CD4-positive, alpha-beta T cell (primary cell): Measurements from ENCODE around the gene FBXL19. TPM values are rescaled to one million over a fixed set of nuclear protein-coding genes. Genes with fewer than 3 reads are reported as not detected.

Experiments
- ATAC-seq: fragments of 200-7000 bp; cut with Tn5 transposase; one replicate; pipeline ENCODE4 v1.10.0; 2022; ENCODE audit warnings: mild to moderate bottlenecking; ENCODE audit not compliant: poor library complexity
- CTCF ChIA-PET: fragments of 350-600 bp; sonication (Branson Sonifier 250); formaldehyde crosslinking; loops from one replicate; lab custom pipeline; 2021; ENCODE audit warnings: antibody characterized with exemption, inconsistent platforms; lab: Charles Lee
- POLR2A ChIA-PET: fragments of 350-600 bp; sonication (Branson Sonifier 250); formaldehyde crosslinking; loops from one replicate; lab custom pipeline; 2021; ENCODE audit warnings: antibody characterized with exemption, inconsistent platforms; lab: Charles Lee
- DNase-seq, 14 experiments: peaks; one replicate each; pipeline ENCODE4 v3.0.0-alpha.2; 2013 to 2020; ENCODE audit warnings: mixed read lengths in 2 of 14
- H3K27ac ChIP-seq, 2 donors: one replicate each; pipeline versions ENCODE4 v1.5.1 to v1.7.0; 2013; ENCODE audit warnings: low read length in 2 of 2, low read depth in 1 of 2, mild to moderate bottlenecking in 1 of 2
- H3K27me3 ChIP-seq, 2 experiments: 1 replicate in 1 of 2; 2 replicates in 1 of 2; pipeline versions ENCODE4 v1.6.1 to v1.7.0; 2013; ENCODE audit warnings: low read length in 2 of 2, control low read depth in 1 of 2, mild to moderate bottlenecking in 1 of 2, moderate library complexity in 1 of 2; ENCODE audit not compliant: insufficient read depth in 2 of 2, control insufficient read depth in 1 of 2
- H3K36me3 ChIP-seq: one replicate; pipeline ENCODE4 v1.6.1; 2013; ENCODE audit warnings: low read length, control low read depth; ENCODE audit not compliant: insufficient read depth
- H3K4me1 ChIP-seq: one replicate; pipeline ENCODE4 v1.6.1; 2013; ENCODE audit warnings: low read length, control low read depth; ENCODE audit not compliant: insufficient read depth
- H3K4me3 ChIP-seq: one replicate; pipeline ENCODE4 v1.5.1; 2013; ENCODE audit warnings: mild to moderate bottlenecking, low read length, moderate library complexity
- H3K9me3 ChIP-seq, 2 experiments: 1 replicate in 1 of 2; 2 replicates in 1 of 2; pipeline versions ENCODE4 v1.6.1 to v1.7.0; 2013; ENCODE audit warnings: low read length in 2 of 2, mild to moderate bottlenecking in 2 of 2, control low read depth in 1 of 2, moderate library complexity in 1 of 2; ENCODE audit not compliant: control insufficient read depth in 1 of 2, insufficient read depth in 1 of 2
- H3K27ac Mint-ChIP-seq: one replicate; pipeline ENCODE4 v1.8.0; 2020; ENCODE audit warnings: mixed read lengths
- H3K27me3 Mint-ChIP-seq: one replicate; pipeline ENCODE4 v1.8.0; 2021; ENCODE audit warnings: mixed read lengths
- H3K36me3 Mint-ChIP-seq: one replicate; pipeline ENCODE4 v1.8.0; 2021; ENCODE audit warnings: low read depth, mixed read lengths
- H3K4me1 Mint-ChIP-seq: one replicate; pipeline ENCODE4 v1.8.0; 2021; ENCODE audit warnings: low read depth, mixed read lengths
- H3K4me3 Mint-ChIP-seq: one replicate; pipeline ENCODE4 v1.8.0; 2020; ENCODE audit warnings: mild to moderate bottlenecking, mixed read lengths
- H3K9me3 Mint-ChIP-seq: one replicate; pipeline ENCODE4 v1.8.0; 2020; ENCODE audit warnings: mixed read lengths
- intact Hi-C, 2 experiments: fragments of 100-400 bp; cut with DNase I in 1 of 2; cut with micrococcal nuclease in 1 of 2; formaldehyde crosslinking; loops; one replicate each; pipeline versions ENCODE4 v1.15.1 to v1.9.0; 2023 to 2025; cut with DNase I, micrococcal nuclease
- total RNA-seq, 174 experiments: library from RNA in 2 of 174; stranded (reverse) in 2 of 174; gene quantifications; one replicate each; pipeline ENCODE4 v1.2.3 and lab custom pipeline; 2021 to 2026
- TF ChIP-seq, protein P1 (sequence below): fragments of 200-600 bp; IDR thresholded peaks from one replicate; pipeline ENCODE4 v1.8.0; 2022; ENCODE audit warnings: antibody characterized with exemption, mild to moderate bottlenecking

FBXL19 gene
- total RNA-seq, 2 experiments from 2014 or later = 7.5 to 8.9 TPM

DNA sequence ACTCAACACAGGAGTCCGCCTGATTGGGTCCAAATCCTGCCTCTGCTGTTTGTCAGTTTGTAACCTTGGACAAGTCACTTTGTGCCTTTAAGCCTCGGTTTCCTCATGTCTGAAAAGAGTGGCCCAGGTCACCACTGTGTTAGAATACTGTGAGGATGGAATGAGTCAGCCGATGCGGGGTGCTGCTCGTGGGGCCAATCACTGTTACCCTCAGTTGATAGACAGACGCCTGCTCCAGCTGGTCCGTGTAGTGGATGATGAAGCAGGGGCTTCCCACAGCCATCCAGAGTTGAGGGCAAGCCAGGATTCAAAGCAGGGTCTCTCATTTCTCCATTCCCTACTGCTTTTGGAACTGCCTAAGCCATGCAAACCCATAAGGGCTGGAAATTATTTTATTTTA is 5.8 kb downstream of the FBXL19 start:
- intact Hi-C loops = loop anchor here (10.0 kb wide), 3 partner anchors 146 to 934 kb away; partner anchors contain the start of genes HIRIP3 (in 1 of the 2), INO80E (in 1 of the 2), MYL11 (in 1 of the 2) and TBC1D10B (in 1 of the 2)
- H3K27ac Mint-ChIP-seq = no peak overlapping the region
- POLR2A ChIA-PET = interaction anchor here (1.2 kb wide), 1 partner anchor 115 kb away, joined by 5 read pairs; no protein-coding TSS in a partner anchor

DNA sequence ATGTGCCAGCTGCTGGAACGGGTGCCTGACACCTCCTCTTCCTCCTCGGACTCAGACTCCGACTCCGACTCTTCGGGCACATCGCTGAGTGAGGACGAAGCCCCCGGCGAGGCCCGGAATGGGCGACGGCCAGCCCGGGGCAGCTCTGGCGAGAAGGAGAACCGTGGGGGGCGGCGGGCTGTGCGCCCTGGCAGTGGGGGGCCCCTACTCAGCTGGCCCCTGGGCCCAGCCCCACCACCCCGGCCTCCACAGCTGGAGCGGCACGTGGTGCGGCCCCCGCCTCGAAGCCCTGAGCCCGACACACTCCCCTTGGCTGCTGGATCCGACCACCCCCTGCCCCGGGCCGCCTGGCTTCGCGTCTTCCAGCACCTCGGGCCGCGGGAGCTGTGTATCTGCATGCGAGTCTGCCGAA is 6.8 kb downstream of the FBXL19 start:
- Histone ChIP-seq H3K4me3 (no peak overlapping the region), H3K27ac (no peak overlapping the region), H3K9me3 (no peaks in the 10 kb centered on the region), H3K4me1 (peaks cover 12% of the 10 kb centered on the region), H3K27me3 (no peaks in the 10 kb centered on the region), H3K36me3 (peaks cover 13% of the 10 kb centered on the region)
- H3K9me3 Mint-ChIP-seq = no peaks in the 10 kb centered on the region
- TF ChIP-seq, protein P1, sequence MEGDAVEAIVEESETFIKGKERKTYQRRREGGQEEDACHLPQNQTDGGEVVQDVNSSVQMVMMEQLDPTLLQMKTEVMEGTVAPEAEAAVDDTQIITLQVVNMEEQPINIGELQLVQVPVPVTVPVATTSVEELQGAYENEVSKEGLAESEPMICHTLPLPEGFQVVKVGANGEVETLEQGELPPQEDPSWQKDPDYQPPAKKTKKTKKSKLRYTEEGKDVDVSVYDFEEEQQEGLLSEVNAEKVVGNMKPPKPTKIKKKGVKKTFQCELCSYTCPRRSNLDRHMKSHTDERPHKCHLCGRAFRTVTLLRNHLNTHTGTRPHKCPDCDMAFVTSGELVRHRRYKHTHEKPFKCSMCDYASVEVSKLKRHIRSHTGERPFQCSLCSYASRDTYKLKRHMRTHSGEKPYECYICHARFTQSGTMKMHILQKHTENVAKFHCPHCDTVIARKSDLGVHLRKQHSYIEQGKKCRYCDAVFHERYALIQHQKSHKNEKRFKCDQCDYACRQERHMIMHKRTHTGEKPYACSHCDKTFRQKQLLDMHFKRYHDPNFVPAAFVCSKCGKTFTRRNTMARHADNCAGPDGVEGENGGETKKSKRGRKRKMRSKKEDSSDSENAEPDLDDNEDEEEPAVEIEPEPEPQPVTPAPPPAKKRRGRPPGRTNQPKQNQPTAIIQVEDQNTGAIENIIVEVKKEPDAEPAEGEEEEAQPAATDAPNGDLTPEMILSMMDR = no peak
- no peaks in the 10 kb centered on the region for H3K27me3 Mint-ChIP-seq
- H3K27ac Mint-ChIP-seq = no peak overlapping the region
- CTCF ChIA-PET = no interaction called here
- H3K4me3 Mint-ChIP-seq = no peak overlapping the region
- peaks cover 20% of the 10 kb centered on the region for H3K36me3 Mint-ChIP-seq
- DNase-seq (no peak), ATAC-seq (no peak)
- intact Hi-C loops = no loop called here
- peaks cover 12% of the 10 kb centered on the region for H3K4me1 Mint-ChIP-seq
- POLR2A ChIA-PET = no interaction called here

More for the DNA sequence above, 5.8 kb downstream of the FBXL19 start:
- DNase-seq (no peak), ATAC-seq (no peak)
- Histone ChIP-seq H3K27me3 (no peaks in the 10 kb centered on the region), H3K27ac (no peak overlapping the region), H3K4me1 (peaks cover 12% of the 10 kb centered on the region), H3K4me3 (no peak overlapping the region), H3K9me3 (no peaks in the 10 kb centered on the region), H3K36me3 (peaks cover 13% of the 10 kb centered on the region)
- TF ChIP-seq, protein P1 = no peak
- H3K36me3 Mint-ChIP-seq = peaks cover 17% of the 10 kb centered on the region
- no peaks in the 10 kb centered on the region for H3K27me3 Mint-ChIP-seq
- CTCF ChIA-PET = no interaction called here
- H3K4me1 Mint-ChIP-seq = peaks cover 10% of the 10 kb centered on the region
- no peak overlapping the region for H3K4me3 Mint-ChIP-seq
- no peaks in the 10 kb centered on the region for H3K9me3 Mint-ChIP-seq

DNA sequence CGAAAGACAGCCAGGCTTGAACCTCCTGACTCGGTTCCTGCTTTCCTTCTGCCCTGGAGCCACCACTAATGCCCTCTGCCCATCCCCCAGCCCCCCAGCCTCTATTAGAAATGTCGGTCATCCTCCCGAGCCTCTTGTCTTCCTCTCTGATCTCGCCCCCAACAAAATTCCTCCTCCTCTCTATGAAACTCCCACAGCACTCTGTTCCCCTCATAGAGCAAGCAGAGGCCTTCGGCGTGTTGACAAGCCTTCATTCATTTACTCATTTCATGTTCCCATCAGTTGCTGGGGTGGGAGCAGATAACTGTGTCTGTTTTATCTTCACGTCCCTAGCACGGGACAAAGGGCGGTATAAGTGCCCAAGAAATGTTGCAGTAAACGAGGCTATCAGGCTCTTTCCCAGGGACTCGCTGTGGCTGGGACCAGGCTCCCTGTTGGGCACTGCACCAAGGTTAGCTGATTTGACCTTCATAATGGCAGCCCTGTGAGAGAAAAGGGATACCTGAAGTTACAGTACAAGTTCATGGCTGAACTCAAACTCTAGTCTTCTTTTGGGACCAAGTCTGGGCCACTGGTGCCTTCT is 7.8 kb downstream of the FBXL19 start:
- H3K27ac ChIP-seq = no peak overlapping the region
- Mint-ChIP-seq H3K9me3 (no peaks in the 10 kb centered on the region), H3K4me1 (peaks cover 11% of the 10 kb centered on the region), H3K27me3 (no peaks in the 10 kb centered on the region), H3K4me3 (no peak overlapping the region), H3K36me3 (peaks cover 20% of the 10 kb centered on the region), H3K27ac (no peak overlapping the region)
- peaks cover 13% of the 10 kb centered on the region for H3K4me1 ChIP-seq
- H3K36me3 ChIP-seq = peaks cover 13% of the 10 kb centered on the region
- TF ChIP-seq, protein P1 = no peak
- H3K27me3 ChIP-seq = no peaks in the 10 kb centered on the region
- DNase-seq (no peak), ATAC-seq (no peak)
- intact Hi-C loops = no loop called here
- CTCF ChIA-PET = interaction anchor here (1.7 kb wide), 1 partner anchor 10 kb away, joined by 4 read pairs; no protein-coding TSS in a partner anchor
- no peak overlapping the region for H3K4me3 ChIP-seq
- POLR2A ChIA-PET = no interaction called here
- H3K9me3 ChIP-seq = no peaks in the 10 kb centered on the region
